Hippocampal formation (tissue), 2 donors: ENCODE measurements around the gene ESRRB.

Source experiments
- DNase-seq, 2 donors: peaks; one replicate each; lab custom pipeline; 2025; lab: John Stamatoyannopoulos, UW

Gene ESRRB

DNA sequence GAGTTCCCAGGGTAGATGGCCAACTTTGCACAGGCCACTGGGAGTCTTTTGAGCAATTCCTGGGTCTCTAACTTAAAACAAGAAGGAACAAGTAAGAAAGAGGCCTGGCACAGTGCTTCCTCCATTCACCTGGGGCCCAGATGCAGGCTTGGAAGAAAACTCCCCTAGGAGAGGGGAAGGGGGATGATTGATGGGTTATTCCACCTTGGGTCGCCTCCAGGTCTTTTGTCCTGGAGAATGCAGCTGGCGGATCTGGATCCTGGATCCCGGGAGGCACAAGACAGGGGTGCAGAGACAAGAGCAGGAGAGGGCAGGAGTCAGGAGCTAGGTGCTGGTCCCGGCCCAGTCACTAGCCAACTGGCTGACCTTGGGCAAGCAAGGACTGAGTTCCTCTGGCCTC is 74.5 kb downstream of the ESRRB start:
- DNase-seq, result no peak

DNA sequence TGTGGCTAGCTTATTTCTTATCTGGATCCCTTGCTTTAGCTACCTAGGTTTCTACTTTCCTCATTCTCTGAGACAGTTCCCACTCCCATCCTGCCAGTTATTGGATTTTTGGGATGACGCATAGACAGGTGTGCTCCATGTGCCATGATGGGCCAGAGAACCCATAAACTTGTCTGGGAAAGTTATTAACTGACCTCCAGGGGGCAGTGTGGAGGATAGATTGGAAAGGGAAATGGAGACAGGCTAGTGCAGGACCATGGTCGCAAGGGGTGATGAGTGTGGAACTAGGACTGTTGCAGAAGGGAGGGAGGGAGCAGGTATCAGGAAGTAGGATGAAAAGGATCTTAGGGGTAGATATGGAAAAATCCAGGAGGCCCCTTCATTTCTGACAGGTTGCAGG is 80.3 kb downstream of the ESRRB start:
- DNase-seq, result no peak

DNA sequence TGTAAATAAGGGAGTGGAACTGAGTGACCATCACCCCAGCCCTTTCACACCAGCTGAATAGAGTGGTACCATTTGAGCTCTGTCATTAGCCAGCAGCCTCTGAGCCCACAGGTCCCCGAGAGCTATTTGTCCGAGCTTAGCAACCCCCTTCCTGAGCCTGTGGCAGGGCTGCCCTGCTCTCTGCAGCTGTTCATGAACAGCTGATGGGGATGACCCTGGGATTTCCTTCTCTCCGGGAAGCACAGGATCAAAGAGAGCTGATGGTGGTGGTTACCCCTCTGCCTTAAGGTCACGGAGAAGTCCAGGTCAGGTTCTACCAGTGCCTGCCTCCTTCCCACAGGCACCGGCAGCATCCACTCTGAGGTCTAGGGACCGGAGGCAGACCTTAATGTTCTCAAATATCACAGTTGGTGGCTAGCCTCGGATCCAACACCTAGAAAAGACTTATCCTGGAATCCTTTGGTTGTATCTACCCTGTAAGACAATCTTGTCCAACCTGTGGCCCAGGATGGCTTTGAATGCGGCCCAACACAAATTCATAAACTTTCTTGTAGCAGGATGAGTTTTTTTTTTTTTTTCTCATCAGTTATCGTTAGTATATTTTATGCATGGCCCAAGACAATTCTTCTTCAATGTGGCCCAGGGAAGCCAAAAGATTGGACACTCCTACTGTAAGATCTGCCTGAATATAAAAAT is 81.1 kb downstream of the ESRRB start:
- no peak for DNase-seq

DNA sequence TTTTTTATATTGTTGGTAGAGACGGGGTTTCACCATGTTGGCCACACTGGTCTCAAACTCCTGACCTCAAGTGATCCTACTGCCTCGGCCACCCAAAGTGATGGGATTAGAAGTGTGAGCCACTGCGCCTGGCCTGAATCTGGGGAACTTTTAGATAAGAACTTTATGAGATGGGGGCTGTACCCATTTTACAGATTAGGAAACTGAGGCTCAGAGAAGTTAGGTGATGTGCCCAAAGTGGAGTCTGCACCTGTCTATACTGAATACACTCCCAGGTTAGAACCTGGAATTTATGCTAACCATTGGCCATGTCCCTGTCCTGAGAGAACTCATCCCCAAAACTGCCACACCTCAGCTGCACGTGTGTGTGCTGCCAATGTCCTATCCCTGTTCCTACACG is 81.9 kb downstream of the ESRRB start:
- no peak for DNase-seq

DNA sequence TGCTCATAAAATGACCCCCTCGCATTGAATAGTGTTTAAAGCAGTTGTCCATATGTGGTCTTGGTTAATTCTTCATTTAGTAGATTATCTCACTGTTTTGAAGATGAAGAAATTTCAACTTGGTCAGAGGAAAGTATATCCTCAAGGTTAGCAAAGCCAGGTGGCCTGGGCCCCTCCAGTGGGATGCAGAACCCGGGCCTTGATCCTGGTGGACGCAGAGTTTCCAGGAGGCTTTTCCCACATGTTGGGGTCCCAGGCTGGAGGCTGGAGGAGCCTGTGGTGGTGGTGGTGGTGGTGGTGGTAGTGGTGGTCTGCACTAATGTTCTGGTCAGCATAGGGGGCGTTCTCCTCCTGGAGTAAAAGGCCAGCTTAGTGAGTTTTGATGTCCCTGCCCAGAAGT is 85.9 kb downstream of the ESRRB start:
- no peak for DNase-seq

DNA sequence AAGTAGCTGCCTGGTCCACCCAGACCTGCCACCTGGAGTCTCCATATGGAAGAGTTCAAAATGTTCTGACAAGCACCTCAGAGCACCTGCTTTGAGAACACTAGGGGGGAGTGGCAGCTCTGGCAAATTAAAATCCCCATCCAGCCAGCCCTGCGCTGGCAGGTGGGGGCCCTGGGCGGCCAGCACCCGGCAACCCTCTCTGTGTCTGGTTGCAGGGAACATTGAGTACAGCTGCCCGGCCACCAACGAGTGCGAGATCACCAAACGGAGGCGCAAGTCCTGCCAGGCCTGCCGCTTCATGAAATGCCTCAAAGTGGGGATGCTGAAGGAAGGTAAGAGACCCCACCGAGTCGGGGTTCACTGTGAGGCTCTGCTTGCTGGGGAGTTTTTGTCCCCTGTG is 86.4 kb downstream of the ESRRB start:
- no peak for DNase-seq

DNA sequence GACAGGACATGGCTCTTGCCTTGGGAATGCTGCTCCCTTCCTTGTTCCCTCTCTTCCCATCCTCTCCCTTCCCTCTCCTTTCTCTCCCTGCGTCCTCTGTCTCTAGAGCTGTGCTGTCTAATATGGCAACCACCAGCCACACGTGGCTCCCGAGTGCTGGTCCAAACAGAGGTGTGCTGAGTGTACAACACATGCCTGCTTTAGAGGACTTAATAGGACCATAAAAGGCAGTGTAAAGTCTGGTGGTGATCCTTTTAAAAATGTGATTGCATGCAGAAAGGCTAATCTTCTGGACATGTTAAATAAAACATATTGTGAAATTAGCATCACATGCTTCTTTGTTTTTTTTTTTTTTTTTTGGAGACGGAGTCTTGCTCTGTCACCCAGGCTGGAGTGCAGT is 87.2 kb downstream of the ESRRB start:
- no peak for DNase-seq

DNA sequence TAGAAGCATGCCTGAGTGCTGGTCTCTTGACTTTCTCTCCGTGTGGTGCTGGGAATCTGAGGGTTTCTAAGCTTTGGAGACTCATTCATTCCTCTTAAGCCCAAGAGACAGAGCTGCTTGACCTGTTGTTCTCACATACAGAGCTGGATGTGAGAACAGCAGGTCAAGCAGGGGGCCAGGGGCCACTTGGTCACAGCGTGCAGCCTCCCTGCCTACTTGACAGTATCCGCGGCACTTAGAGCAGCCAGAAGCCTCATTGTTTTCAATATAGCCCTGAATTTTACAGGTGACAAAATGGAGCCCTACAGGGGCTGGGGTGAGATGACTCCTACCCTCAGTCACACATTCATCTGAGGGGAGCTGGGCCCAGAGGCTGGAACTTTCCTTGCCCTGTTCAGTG is 88.9 kb downstream of the ESRRB start:
- DNase-seq, result no peak

DNA sequence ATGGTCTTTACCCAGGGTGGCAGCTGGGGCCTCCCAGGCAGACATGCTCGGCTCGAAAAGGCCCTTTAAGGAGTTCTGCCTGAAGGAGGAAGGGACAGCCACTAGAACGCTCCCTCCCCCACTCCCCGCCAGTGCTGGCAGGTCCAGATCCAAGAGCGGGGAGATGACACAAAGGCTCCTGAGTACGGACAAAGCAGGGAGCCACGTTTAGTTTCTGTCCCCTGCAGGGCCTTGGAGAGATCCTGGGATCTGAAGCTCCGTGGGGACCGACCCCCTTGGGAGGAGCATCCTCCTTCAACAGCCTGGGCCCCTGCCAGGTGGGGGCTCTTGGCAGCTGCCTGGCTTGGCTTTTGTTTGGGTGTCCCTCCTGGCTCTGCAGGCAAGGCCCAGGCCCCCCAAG is 89.7 kb downstream of the ESRRB start:
- no peak for DNase-seq

DNA sequence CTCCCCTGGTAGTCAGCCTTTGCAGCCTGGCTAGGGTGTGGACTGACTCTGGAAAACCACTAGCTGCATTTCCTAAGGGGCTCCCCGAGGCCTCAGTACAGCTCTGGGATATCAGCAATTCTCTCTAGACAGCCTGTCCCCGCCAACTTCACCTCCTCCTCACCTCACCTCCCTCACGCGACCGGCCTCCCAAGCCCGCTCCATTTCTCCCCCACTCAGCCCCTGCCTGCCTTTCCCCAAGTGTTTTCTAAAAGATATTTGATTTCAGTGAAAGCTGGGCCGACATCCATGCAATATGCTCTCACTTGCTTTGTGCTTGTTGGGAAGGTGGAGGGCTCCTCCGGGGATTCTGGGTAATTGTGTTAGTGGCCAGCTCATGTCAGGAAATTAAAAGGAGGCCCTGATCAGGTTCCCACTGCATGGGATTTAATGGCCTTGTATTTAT is 91.8 kb downstream of the ESRRB start:
- no peak for DNase-seq

DNA sequence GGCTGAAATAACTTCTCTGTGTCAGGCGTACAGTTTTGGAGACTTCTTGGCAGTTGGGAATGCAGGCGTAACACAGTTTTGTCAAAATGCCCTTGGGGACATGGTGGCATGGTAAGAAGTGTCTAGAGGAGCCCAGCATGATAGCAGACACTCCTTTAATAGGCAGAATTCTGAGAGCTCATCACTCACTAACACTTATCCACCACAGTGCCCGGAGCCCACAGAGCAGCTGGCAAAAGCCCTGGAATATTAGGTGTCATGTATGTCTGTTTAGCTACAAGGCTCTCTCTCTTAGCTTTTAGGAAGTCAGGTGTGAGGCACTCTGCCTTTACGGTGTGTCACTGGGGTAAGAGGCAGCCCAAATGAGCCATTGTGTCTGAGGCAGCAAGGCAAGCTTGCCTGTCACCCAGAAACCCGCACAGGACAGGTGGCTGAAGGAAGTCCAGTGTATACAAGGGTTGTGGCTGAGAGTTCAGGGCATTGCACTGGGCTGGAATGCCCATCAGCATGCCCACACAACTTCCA is 96.3 kb downstream of the ESRRB start:
- DNase-seq, result no peak

DNA sequence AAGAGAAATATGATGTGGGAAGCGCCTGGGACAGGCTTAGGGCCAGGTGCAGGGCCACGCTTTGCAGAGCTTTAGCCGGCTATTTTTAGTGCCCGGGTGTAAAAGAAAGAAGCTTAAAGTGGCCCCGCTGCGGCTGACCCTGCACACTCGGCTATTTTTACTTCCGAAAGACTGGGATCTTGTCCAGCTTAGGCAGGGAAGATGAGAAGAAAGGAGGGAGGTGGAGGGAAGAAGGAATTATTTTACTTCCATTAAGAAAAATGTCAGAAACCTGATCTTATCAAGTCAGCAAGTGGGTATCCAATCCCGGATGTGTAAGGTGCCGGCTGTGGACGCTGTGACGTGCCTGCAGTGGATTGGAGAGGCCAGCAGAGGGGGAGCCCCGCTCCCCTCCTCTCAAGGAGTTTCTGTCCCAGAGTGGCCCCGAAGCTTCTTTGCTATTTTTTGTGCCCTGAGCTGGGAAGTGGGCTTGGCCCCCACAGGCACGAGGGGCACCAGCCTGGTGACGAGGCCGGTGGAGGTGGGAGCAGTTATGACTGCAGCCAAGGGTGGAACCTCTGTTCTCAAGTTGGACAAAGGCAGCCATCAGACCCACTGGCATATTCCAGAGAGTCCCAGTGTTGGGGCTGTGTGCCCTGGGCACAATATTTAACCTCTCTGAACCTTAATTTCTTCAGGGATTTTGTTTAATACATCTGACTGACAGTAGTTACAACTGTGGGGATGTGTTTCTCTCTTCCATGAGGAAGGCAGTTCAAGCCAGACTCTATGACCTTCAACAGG is 97.7 kb downstream of the ESRRB start:
- DNase-seq, result no peak

DNA sequence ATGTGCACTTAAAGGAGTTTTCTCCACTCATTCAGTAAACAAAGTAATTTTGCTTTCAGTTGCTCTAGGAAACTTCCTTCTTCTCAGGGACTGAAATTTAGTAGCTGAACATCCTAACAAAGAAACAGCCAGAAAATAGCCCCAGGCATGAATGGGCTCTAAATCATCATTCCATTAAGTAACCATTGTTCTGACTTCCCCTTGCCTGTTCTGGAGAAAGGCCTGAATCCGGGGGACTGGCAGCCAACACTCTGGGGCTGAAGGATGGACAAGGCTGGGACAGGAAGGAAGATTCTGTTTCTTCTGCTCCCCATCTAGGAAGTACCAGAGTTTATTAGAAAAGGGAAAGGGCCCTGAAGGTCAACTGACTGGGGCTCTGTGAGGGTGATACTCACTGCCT is 104.5 kb downstream of the ESRRB start:
- DNase-seq, result no peak

DNA sequence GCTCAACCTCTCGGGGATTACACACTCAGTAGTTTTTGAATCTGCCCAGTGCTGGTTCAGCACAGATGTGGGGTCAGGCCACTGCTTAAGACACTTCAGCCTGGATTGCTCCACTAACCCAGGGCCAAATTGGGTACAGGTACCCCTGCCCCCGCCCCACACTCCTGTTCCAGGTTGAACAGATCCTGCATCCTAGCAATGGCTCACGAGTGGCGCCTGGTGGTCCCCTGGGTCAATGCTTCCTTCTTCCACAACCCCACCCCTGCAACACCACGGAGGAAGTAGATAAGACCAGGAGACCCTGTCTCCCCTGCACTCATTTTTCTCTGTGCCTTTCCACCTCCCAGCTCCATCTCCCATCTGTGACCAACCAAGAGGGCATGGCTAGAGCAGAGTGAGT is 108.4 kb downstream of the ESRRB start:
- no peak for DNase-seq

DNA sequence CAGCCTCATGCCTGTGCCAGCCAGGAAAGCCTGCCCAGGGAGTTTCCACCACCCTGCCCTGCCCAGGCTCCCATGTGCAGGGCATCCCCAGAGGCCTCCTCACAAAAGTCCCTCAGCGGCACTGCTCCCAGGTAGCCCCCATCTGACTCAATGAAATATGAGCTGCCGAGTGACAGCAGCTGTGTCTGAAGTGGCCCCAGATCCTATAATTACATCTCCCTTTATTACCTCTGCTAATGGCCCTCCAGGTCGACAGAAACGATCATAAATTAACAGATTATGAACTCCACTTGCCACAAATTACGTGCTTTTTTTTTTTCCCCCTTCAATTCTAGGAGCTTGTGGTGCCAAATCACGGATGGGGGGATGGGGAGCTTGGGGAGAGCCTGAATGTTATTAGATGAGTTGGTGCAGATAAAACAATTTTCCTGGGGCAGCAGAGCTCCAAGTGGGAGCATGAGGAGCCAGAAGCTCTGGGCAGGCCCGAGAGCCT is 110.4 kb downstream of the ESRRB start:
- no peak for DNase-seq

DNA sequence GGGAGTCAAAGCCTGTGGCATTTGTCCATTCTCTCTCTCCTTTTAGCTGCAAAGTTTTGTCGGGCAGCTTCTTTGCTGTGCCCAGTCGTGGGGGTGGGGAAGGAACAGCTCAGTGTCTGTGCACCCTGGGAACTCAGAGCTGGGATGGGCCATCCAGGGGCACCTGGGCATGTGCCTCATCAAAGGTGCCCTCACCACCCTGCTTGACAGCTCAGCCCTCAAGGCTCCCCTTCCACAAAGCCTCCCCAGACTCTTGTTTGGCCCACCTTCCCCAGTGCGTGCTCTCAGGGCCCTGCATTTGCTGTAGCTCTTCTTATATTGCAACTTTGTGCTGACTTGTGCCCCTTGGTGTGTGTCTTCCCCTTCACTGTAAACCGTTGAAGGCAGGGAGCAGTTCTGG is 112.6 kb downstream of the ESRRB start:
- DNase-seq, result no peak

DNA sequence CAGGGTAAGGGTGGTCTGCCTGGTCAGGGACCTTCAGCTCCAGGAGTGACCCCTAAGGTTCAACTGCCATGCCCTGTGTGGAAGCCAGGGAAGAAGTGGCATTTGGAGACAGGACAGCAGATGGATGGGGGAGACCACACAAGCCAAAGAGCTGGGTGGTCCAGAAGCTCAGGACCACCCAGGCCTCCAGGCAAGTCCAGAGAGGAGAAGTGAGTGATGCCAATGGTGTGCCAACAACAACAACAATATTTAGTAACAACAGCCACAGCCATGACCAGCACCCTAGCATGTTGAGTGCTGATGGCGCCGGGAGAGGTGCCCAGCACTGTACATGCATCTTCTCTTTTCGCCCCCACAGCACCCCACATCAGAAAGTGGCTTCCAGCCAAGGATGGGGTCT is 113.7 kb downstream of the ESRRB start:
- DNase-seq, result no peak

DNA sequence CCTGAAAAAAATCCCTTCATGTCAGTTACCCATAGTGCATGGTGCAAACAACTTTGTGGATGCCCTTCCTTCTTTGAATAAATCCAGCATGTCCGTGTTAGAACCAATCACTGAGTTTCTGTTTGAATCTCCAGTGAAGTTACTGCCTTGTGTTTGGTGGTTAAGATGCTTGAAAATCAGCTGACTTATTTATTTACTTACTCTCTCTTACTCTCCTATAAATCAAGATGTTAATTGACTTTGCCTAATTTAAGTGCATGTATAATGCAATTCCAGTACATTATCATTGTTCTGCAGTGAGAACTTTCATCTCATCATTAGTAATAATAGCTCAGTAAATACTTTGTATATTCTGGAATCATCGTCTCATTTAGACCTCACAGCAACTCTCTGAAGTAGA is 114.2 kb downstream of the ESRRB start:
- DNase-seq, result no peak

DNA sequence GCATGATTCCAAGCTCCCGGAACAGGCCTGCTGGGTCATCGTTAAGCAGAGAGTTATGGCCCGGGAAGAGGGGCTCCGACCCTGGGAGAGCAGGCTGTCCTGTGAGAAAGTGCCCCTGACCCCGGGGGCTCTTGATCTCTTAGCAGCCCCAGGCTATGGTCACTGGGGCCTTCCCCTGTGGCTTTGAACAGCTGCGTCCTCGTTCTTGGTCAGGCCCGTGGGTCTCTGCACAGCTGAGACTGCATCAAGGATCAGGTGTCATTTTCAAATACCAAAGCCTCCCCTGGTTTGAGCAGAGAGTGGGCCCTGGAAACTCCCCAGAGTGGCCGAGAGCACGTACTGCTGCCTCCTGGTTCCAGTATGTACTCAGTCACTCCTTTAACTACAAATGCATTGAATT is 114.8 kb downstream of the ESRRB start:
- DNase-seq, result no peak

DNA sequence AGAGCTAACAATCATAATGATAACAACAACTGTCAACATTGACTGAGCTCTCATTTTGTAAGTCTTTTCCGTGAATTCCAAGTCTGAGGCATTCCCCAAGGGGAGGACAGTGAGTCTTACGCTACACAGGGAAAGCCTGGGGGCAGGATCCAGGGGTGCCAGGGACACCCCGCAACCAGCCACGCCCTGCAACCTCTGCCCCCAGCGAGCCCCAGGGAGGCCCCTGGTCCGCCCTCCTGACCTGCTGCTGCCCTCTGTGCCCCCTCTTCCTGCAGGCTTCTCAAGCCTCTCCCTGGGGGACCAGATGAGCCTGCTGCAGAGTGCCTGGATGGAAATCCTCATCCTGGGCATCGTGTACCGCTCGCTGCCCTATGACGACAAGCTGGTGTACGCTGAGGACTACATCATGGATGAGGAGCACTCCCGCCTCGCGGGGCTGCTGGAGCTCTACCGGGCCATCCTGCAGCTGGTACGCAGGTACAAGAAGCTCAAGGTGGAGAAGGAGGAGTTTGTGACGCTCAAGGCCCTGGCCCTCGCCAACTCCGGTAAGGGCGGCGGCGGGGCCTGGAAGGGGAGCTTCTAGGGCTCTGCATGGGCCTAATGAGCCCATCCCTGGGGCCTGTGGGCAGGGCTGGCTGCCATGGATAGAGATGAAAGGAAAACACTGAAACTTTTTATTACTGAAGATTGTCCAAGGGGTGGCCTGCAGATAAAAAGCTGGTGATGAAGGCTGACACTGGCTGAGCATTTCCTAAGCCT is 115.4 kb downstream of the ESRRB start:
- DNase-seq, result no peak

DNA sequence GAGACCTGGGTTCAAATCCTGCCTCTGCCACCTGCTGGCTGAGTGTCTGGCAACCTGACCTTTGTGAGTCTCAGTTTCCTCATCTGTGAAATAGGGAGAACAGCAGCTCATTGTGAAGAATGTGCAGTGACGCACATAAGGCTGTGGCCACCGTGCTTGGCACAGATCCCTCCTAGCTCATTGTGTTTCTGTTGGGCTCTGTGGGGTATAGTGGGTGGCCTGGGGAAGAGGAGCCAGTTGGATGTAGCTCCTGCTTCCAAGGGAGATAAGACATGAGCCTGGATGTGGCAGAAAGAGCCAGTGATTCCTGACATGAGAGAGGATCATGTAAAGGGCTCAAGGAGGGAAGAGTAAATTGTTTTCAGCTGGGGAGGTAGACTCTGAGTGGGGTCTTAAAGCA is 120.0 kb downstream of the ESRRB start:
- DNase-seq, result no peak

DNA sequence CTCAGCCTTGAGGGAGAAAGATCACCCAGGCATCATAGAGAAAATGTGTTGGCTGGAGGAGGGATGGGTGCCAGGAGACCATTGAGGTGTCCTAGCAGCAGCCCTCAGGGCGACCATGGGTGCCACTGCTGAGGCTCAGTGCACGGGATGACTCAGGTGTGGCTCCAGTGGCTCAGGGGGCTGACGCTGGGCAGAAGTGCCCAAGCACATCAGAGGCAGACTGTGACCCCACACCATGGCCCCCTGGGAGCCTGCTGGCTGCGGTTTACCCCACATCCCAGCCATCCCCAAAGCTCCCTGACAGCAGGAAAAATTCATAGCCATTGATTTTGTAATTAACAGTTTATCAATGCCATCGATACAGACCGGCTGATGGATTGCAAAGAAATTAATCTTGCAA is 120.7 kb downstream of the ESRRB start:
- DNase-seq, result no peak
